Activated T-cell treated with anti-CD3 and anti-CD28 coated beads for 1 hour (primary cell): ENCODE measurements around the gene KLHL12.

Experiments
- DNase-seq: peaks from one replicate; pipeline ENCODE4 v3.0.0-alpha.2; 2020; ENCODE audit warnings: low read depth

KLHL12 gene

GRCh38 chr1:202926581-202927491 lies at the start of gene KLHL12:
TSS of gene KLHL12 (minus strand) at chr1:202927234. CDS start at chr1:202925162, 2,072 bp downstream.
- DNase-seq: peak; percentile 89

- DNase-seq: no peak
Measured at GRCh38 chr1:202976633-202977032, 49.6 kb upstream of the KLHL12 start.

DNA sequence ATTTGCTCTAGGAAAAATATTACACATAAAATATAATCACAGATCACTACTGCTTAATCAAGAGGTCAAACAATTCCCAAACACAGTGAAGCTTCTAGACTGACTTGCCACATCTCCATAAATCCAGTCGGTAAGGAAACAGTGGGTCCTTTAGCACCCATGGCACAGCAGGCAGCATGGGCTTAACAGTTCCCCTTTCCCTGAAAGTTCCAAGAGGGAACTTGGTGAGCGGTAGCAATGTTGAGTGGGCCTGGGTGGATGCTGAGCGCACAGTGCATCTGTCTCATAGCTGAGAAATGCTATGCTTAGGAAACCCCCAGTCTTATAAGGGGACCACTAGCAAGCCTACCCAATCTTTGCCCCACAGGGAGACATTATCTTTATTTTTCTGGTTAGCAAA lies 47.8 kb upstream of the KLHL12 start:
- no peak for DNase-seq

DNA sequence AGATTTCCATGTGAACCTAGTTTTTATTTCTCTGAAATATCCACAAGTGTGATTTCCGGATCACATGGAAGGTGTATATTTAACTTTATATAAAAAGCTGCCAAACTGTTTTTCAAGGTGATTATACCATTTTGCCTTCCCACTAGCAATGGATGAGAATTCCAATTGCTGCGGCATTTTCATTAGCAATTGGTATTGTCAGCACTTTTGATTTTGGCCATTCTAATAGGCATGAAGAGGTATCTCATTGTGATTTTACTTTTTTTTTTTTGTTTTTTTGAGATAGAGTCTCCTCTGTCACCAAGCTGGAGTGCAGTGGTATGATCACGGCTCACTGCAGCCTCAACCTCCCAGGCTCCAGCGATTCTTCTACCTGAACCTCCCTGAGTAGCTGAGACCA lies 45.0 kb upstream of the KLHL12 start:
- no peak for DNase-seq

GRCh38 chr1:202968895-202969295 lies 41.9 kb upstream of the KLHL12 start:
- no peak for DNase-seq

DNA sequence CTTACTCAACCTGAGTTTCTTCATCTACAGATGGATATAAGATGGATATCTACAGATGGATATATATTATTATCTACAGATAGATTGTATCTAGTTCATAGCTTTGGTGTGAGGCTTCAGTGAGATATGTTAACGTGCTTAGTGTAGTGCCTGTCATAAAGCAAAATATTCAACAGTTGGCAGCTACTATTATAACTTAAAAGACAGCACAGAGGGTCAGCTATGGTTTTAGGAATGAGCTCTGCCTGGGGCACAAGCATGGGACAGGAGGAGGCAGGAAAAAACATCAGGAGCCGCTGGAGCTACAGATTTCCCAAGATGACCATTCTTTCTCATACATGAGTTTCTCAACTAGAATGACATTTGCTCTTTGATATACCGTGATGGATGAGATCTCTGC lies 41.3 kb upstream of the KLHL12 start:
- DNase-seq: no peak

DNA sequence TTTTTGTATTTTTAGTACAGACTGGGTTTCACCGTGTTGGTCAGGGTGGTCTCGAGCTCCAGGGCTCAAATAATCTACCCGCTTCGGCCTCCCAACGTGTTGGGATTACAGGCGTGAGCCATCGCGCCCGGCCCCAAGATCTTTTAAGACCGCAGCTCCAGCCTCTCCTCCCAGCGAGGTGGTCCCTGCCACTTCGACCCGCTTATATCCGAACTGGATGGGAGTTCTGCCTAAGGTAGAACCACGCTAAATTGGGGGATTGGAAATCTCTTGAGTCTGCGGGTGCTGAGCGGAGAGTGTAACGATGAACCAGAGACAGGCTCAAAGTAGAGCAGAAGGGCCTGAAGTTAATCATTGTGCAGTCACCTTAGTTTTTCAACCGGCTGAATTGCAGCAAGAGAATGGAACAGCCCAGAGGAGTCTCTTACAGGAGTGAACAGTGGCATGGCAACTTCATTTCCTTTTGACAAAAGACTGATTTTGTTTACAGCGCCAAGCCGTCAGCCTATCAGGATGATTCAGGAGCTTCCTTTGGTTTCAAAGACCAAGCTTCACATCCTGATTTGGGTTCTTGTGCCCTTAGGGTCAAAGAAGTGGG lies 40.7 kb upstream of the KLHL12 start:
- DNase-seq: peak; percentile 16

DNA sequence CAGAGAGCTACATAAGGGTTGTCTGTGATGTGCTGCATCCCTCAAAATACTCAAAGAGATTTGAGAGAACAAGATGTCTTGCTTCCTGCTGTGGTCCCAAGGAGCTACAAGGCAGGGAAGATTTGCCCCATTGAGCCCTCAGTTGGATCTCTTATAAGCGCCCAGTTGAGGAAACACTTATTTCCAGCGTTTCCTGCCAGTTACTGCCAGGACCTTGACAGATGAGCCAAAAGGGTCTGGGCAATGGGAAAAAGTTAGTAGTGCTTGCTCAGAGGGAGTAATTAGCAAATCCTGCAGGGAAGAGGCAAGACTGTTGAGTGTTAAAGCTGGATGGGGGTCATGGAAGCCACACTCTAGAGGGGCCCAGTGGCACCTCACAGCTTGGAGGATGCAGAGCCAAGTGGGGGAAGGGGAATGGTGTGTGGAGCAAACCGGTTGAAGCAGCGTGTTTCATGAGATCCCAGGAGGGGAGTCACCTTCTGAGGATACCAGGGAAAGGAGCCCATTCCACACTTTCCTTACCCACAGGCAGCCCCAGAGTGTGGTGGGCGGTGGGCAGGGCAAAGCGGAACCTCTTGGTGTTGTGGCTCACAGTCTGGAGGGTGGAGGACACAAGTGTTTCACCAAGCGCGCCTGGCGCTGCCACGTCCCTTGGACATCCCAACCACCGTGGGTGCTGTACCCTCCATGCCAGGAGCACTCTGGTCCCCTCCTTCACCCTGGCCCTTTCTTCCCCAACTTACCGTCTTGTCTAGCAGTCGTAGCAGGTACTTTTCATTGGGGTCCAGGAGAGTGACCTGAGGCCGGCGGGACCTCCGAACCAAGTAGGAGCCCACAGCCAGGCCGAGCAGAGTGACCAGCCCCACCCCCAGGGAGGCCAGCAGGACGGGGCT lies 39.2 kb upstream of the KLHL12 start:
- DNase-seq: peak; percentile 5

DNA sequence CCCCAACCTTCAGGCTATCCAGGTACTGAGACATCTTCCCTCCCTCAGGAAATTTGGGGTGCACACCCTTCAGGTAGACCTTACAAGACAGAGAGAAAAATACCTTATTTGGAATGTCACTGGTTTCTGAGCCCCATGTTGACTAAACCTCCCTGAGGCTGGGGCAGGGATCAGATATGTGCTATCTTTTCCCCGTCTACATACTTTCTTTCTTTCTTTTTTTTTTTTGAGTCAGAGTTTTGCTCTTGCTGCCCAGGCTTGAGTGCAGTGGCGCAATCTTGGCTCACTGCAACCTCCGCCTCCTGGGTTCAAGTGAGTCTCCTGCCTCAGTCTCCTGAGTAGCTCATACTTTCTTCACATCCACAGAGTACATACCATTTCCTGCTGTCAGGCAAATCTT lies 38.4 kb upstream of the KLHL12 start:
- DNase-seq: no peak

DNA sequence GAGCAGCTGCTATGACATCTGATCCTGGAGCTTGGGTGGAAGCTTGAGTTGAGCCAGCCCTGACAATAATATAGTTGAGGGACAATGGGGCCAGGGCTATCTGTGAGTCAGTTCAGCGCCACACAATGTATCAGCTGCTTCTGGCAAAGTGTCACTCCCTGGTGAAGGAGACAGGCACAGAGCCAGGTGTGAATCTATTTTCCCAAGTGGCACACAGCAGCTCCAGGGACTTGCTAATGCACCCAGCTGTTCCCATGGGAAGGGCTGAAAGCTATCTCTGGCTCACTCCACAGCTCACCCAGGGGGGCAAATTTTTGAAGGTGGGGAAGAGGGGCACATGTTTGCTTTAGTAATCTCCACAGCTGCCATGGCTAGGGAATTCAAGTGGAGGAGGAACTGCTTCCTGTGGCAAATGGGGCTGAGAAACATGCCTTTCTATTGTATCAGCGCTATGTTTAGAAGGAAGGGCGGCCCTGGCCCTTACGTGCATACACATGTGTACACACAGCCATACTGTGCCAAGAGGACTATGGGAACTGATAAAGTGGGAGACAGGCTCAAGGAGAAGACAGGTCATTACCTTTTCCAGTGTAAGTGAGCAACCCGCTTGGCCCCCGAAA lies 37.9 kb upstream of the KLHL12 start:
- no peak for DNase-seq

GRCh38 chr1:202961220-202961880 lies 34.3 kb upstream of the KLHL12 start:
- DNase-seq: no peak

DNA sequence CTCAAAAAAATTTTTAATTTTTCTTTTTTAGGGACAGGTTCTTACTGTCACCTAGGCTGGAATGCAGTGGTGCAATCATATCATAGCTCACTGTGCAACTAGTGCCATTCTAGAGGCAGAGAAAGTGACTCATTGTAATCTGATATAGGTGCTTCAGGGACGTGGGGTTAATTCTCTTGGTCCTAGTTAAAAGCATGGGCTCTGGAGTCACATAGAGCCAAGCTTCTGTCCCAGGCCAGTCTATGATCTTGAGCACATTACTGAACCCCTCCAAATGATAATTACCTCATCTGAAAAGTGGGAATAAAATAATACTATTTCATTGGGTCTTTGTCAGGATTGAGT lies 32.2 kb upstream of the KLHL12 start:
- DNase-seq: no peak

DNA sequence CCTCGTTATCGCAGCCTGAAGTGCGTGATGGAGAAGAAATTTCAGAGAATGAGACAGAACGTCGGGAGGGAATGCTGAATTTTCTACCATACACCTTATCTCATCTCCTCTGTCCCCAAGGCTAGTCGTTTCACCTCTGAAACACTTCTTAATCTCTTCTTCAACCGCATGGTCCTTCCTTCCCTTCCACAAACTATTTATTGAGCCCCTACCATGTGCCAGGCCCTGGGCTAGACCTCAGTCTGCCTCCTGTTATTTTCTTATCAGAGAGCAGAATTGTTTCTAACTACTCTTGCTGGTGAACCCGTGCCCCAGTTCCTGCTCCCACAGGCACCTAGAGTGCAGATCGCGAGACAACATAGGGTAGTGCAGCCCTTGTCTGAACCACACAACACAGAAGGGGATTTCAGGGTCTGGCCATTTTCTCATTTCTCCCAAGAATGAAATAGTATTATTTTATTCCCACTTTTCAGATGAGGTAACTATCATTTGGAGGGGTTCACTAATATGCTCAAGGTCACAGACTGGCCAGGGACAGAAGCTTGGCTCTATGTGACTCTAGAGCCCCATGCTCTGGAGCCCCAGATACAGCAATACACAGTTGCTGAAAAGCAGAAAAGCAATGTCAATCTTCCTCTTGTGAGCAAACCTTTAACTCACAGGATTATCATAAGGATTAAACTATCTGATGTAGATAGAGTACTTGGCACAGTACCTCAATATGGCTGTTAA lies 31.7 kb upstream of the KLHL12 start:
- no peak for DNase-seq

DNA sequence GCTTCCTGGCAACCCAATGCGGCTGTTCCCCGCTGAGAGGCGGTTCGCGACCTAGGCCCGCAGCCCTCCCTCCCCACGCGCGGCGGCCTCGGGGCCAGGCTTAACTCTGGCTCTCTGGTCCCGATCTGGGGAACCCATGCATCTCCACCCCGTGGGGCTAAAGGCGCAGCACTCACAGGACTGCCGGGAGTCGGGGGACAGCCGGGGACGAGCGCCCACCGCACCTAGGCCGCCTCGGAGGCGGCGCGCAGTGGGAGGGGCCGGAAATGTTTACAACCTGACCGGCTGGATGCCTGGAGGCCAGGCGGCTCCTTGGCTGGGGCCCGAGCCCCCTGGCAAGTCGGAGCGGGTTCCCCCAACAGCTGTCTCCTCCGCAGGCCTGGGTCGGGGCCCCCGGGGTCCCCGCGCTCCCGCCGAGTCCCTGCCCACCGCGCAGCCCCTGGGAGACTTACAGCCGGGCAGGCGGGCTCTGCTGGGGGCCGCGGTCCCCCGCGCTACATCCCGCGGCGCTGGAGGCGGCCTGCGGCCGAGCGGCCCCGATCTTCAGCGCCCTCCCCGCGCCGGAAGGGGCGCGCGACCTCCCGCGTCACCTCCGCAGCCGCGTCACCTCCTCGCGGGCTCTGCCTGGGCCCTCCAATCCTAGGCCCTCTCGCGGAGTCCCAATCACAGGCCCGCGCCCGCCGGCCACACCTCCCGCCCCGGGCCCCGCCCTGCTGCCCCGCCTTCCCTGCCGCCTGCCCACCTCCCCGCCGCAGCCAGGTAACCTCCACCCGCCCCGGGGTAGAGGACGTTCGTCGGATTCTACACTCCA lies 30.9 kb upstream of the KLHL12 start, which contains the start of gene ADIPOR1:
TSS of gene ADIPOR1 (minus strand) at position 580 of the 811 bp plus-strand sequence. CDS start 7,242 bp downstream, outside the sequence.
- peak; percentile 89 for DNase-seq

GRCh38 chr1:202956969-202957368 lies 29.9 kb upstream of the KLHL12 start:
- no peak for DNase-seq

GRCh38 chr1:202954057-202954745 lies 27.2 kb upstream of the KLHL12 start:
- DNase-seq: no peak

GRCh38 chr1:202953392-202953791 lies 26.4 kb upstream of the KLHL12 start:
- no peak for DNase-seq

DNA sequence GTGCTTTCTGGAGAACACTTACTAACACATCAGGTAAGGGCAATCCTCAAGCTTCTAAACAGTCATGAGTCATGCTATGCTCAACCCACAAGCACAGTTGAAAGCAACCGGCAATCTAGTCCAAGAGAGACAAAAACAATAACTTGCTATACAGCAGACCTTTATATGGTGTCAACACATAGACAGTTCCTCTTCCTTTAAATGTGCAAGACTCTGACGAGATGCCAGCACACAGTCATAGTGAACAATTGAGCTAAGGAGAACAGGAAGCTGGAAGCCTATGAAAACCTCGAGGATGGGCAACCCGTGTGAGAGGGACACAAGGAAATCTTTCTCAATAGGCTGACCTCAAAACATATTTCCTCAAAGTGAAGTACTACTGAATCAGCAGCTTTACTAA lies 25.8 kb upstream of the KLHL12 start:
- DNase-seq: no peak

GRCh38 chr1:202952099-202952498 lies 25.1 kb upstream of the KLHL12 start:
- DNase-seq: no peak
